CD4-positive, alpha-beta T cell treated with Interleukin-12 subunit alpha and Interleukin-12 subunit beta, for 1 hour (primary cell): Measurements from ENCODE around the gene MGAT5.
A peak's percentile ranks its signal among the peaks of the same experiment; 100 is the strongest.

Experiments used
- DNase-seq: peaks from one replicate; pipeline ENCODE4 v3.0.0-alpha.2; 2020

The MGAT5 gene

DNA sequence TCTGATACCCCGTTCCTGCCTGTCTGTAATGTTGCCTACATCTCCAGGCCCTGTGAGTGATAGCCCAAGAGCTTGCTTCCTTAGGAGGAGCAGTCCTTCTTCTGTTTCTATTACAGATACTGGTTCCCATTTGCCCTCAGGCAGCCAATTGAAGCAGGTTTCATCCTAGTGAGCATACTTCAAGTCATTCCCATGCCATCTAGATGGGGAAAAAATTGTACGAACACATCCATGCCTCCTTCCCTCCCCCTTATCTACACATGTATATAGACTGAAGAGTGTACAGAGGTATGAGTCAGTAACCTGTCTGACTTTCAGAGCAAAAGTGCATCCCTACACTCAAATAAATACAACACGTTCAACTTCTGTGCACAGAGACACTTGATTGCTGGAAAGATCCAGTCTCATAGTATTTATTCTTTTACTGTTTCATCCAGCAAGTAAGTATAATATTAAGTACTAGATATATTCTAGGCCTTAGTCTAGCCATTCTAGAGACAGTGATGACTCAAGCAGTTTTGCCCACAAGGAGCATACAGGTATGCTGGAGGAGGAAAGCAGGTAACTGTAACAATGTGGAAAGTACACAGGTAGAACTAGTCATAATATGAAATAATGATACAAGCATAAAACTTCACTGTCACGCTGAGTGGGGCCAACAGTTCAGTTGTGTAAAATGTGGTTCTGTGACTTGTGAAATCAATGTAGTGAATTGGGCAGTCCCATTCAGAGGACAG is 153.4 kb downstream of the MGAT5 start:
- DNase-seq: no peak

DNA sequence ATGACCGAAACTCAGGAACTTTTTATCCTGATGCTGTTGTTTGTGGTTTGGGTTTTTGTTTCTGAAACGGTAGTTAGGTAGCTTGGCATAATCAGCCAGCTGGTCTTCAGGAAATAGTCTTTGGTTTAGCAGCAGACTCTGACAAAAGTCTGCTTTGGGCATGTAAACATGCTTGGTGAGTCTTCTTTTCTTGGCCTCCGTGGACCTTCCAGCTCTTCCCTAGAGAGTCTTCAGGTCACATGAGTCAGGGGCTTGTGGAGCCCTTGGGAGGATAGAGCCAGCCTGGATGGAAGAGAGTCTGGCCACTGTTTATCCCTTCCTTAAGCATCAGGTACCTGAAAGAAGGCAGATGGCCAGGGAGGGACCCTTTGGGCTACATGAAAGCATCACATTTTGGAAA is 154.5 kb downstream of the MGAT5 start:
- no peak for DNase-seq

DNA sequence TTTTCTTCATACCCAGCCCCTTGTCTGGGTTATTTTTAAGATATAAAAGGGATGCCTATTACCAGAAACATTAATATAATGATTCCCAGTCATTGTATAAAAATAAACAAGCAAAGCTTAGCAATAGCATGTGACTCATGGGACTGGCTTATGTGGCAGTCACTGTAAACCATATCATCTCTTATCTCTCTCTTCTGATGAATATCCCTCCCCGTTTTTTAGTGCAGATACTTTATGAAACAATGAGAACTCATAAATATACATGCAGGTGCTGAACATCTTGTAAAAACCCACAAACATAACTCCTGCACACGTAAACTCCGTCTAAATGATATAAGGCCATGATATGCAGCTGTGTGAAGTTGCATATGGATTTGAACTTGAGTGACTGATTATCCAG is 154.9 kb downstream of the MGAT5 start:
- no peak for DNase-seq

DNA sequence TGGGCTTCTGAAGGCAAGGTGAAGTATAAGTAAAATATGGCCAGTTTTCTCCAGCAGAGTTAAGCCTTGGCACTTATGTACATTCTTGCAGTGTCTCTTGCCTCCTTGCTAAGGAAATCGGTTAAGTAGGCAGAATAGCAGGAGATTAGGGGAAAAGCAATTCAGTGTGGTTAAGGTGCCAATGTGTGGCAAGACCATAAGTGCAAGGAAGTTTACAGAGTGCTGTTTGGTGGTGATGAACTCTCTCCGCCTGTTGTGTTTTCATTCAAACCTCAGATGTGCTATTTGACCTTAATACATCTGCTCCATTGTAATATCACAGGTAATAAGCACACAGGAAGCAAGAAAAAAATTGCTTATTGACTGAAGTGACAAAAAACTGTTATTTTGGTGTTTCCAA is 156.1 kb downstream of the MGAT5 start:
- no peak for DNase-seq

DNA sequence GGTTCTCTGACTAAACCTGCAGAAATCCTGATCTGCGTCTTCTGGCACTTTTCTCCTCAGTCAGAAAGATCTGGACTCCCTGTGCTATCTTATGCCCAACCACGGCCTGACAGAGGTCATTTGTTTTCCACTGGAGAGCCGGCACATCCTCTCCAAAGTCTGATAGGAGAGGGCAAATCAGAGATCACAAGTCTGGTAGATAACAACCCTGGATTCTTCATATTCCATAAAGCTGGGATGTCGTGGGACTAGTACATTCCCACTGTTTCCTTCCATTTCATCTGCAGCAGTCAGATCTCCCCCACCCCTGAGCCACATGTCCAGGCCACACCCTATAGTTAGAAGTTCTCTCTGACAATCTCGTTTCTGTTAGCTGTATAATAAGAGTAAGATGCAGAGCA is 157.0 kb downstream of the MGAT5 start:
- no peak for DNase-seq

DNA sequence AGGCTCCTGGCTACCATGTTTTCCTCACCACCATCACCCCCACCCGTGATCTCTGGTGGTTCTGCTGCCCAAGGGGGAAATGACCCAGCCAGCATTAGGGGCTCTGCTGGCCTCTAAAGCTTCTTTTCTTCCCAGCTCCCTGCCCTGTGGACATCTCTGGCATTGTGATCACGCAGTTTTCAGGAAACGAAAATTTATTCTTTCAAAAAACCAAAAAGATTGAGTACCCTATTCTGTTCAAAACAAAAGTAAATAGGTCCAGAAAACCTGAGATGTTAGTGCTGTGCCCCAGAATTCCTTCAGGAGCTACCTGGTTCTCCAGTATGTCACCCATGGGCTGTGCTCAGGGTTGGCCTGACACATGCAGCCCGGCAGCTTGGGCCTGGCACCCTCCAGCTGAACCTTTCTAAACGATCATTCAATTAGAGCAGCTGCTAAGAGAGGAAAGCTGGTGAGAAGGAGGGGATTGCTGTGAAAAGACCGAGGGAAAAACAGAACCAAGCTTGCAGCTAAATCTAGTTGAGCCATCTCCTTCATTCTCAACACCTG is 157.5 kb downstream of the MGAT5 start:
- no peak for DNase-seq

DNA sequence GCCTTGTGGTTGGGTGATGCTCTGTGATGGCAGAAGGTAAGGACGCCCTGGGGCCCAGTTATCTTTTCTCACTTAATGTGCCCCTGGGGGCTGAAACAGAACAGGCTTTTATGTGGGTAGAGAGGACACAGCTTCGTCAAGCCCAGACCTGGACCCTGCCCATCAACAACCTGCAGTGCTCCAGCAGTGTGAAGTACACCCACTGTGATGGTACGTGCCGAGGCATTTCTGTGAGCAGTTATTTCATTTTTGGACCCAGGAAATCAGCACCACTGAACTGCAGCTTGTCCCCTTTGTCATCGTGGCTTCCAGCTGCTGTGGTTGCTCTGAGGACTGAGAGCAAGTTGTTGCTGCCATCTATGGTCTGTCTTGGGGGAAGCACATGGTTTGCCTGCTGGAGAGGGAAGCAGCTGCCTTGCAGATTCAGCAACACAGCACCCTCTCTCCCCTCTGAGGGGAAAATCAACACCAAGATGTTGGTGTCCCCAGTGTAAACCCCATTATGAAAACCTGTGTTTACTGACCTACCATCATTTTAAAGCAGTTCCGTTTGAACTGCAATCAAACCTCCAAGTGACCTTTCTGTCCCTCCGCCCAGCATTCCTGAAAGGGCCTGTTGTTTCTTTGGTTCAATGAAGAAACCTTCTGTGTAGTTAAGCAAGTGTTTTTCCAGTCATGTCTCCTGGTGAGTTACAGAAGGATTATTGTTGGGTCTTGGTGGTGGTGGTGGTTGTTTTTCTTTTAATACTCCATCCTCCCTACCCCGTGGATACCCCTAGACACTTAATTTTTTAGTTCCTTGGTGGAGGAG is 158.2 kb downstream of the MGAT5 start:
- peak; percentile 77 for DNase-seq

DNA sequence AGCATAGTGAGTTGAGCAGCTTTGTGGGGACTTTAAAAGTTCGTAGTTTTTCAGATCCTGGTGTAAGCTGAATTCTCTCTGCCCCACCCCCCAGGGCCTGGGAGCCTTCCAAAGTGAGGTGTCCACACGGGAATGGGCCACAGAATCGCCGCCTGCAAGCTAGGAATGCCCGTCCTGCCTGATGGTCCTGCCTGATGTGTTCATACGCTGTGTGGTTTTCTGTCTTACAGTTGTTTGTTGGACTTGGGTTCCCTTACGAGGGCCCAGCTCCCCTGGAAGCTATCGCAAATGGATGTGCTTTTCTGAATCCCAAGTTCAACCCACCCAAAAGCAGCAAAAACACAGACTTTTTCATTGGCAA is 158.7 kb downstream of the MGAT5 start:
- DNase-seq: no peak

DNA sequence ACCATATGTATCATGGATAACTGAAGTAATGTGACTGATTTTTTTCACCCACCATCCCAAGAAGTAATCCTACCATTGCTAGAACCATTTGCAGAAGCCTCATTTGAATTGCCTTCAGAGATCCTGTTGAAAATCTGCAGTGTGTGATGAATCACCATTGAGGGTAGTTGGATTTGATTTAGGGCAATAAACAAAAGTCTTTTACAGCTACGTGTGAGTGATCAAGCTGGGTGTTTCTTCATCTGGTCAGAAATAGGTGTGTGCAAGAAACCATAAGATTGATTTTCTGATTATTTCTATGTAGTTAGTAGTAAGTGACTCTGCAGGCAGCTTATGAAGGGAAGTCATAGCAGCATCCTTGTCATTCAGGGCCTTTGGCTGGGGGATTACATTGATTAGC is 159.6 kb downstream of the MGAT5 start:
- DNase-seq: no peak

DNA sequence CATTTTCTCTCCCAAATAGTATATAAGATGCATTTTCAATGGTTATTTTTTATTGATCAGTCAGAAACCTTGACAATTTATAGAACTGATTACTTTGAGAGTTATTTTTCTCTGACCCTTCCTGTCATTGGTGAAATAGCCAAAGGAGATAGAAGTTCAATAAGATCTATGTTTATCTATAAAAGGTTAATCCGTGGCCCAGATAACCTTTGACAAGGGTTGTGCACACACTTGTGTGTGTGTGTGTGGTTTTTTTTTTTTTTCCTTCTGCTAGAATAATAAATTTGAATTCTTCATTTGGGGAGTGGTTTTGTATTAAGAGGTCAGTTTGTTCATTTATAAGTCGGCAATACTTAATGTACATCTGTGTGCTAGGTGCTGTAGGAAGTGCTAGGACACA is 160.0 kb downstream of the MGAT5 start:
- DNase-seq: no peak

DNA sequence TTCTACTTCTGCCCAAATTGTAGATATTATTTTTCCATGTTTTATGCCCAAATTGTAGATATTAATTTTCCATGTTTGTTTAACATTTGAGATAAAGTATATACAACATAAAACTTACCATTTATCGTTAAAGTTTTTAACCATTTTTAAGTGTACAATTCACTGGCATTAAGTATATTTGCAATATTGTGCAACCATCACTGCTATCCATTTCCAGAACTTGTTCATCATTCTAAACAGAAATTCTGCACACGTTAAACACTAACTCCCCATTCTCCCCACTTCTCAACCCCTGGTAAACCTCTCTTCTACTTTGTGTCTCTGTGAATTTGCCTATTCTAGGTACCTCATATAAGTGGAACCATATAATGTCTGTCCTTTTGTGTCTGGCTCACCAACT is 162.1 kb downstream of the MGAT5 start:
- DNase-seq: no peak

DNA sequence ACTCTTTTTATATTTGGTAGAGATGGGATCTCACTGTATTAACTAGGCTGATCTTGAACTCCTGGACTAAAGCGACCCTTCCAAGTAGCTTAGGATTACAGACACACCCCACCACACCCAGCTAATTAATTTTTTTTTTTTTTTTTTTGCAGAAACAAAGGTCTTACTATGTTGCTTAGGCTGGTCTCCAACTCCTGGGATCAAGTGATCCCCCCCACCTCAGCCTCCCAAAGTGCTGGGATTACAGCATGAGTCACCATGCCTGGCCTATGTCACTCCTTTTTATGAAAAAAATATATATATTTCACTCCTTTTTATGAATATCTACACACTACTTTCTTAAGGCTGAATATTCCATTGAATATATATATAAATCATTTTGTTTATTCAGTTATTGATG is 162.8 kb downstream of the MGAT5 start:
- no peak for DNase-seq

DNA sequence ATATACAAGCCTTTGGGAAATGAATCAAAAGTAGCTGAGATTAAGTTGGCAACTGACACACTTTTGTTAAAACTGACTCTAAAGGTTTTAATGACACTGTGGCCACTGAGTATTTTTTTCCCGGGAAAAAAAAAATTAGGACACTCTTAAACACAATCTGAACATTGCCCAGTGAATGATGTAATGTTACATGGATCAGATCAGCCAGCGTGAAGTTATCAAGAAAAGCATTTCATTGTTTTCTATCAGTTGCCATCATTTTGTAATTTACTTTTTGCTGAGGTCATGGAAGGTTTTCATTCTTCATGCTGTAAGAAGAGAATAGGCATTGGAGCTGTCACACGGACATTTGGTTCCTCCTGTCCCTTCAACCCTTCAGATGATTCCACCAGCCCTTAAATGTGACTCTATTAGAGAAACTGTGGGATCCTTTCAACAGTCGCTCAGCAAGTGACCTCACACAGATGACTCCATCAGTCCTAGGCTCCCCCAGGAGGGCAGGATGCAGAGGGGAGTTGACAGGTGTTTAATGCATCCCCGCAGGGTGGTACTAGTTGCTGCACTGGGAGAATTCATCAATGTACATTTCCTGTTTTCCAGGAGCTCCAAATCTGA is 164.2 kb downstream of the MGAT5 start:
- no peak for DNase-seq

DNA sequence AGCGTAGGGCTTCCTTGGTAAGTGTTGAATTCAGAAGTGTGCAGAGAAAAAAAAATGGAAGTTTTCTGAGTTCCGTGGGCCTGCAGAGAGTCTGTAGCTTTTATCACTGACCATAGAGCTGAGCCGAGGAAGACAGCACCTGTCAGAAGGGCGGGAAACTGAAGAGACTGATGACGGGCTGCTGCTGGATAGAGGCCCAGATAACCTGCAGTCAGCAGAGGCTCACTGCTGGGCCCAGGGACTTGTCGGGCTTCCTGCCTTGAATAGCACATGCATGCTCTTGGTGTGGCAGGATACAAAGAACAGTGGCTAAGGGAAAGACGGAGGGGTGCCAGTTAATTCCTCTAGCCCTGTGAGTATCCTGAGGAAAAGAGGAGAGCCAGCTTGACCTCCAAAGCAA is 166.4 kb downstream of the MGAT5 start:
- no peak for DNase-seq

DNA sequence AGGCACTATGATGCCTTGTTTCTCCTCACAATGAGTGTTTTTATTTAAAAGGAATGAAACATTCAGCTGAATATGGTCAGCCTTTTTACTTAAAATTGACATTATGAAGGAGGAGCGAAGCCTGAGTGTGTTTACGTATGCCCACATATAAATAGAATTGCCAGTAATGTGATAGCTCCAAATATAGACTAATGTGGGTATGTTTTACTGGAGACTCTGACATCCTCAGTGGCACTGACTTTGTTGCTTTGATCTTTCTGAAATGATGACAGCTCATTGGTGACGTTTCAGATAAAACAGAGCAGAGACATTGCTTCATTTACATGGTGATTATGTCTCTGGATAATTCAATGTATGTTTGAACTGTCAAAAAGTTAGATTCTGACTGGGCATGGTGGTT is 167.0 kb downstream of the MGAT5 start:
- no peak for DNase-seq

DNA sequence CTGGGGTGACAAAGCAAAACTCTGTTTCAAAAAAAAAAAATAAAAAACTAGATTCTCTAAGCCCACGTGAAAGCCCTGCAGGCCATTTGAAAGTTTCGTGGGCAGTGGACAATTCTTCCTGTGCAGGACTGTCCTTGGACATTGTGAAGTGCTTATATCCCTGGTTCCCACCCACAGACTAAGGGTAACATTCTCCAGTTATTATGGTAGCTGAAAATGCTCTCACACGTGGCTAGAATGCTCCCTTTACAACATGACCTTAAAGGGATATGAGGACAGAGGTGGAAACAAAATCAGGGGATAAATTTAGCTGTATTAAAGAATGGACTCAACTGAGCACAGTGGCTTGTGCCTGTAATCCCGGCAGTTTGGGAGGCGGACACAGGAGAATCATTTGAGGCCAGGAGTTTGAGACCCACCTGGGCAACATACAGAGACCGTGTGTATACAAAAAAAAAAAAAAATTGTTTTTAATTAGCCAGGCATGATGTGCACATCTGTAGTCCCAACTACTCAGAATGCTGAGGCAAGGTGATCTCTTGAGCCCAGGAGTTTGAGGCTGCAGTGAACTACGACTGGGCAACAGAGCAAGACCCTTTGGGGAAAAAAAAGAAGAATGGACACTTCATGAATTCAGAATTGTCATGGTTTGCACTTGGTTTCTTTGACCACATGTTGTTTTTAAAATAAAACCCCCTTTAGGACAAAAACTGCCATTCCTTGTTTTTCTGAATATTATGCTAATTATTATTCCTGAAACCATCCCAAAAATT is 167.9 kb downstream of the MGAT5 start:
- no peak for DNase-seq

DNA sequence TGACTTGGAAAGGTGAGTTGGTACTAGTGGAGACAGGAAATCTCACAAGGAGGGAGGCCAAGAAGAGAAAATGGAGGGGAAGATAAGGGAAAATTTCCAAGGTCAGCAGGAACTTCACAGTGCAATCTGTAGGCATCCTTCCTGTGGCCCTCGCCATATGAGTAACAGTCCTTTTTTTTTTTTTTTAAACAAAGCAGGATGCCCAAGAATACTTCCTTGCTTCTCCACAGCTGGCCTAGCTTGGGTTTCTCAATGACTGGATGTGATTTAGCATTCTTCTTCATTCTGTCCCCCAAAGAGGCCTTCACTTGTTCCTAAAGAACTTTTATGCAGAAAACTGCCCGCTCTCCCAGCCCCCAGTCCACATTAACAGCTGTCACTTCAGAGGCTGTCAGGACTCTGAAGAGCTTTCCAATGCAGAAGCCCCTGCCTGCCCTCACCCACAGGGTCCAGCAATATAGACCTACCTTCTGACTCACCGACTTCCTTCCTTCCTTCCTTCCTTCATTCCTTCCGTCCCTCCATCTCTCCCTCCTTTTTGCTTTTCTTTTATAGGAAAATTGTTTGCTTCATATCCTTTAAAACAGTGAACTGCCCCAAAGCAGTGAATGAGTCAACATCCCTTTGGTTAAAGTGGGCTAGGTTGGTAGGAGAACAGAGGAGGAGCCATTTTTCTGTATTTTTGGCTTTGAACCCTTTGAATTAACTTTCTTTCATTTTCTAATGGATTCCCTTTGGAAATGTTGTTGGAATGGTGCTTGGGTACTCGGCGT is 172.0 kb downstream of the MGAT5 start:
- DNase-seq: no peak

DNA sequence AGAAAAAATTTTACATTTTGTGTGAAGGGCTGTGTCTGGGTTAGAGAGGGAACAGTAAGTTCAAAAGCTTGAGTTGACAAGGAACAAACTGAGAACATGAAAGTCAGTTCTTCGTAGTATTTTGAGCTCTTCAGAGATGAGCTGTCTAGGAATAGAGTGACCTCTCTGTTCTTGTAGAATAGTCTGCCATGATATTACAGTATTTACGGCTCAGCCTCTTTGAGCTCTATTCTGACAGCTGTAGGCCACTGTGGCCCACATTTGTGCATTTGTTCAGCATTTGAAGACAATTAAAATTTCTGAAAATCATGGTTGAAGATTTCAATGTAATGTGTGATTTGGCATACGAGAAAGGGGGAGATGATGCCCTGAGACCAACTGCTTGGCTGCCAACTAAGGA is 172.8 kb downstream of the MGAT5 start:
- no peak for DNase-seq

DNA sequence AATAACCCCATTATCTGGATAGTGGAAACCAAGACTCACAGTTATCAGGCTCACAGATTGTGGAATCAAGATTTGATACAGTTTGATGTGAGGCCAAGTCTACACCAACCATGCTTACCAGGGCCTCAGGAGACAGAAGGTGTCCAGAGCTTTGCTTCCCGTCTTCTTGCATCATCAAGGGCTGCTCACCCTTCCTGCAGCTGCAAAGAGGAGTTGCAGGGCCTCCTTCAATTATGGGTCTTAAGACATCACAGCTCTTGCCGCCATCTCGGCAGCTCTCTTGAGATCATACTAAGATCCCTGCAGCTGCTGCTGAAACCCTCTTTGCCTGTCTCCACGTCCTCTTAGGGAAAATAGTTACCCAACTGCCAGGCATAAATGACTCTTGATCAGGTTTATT is 176.0 kb downstream of the MGAT5 start:
- DNase-seq: no peak

DNA sequence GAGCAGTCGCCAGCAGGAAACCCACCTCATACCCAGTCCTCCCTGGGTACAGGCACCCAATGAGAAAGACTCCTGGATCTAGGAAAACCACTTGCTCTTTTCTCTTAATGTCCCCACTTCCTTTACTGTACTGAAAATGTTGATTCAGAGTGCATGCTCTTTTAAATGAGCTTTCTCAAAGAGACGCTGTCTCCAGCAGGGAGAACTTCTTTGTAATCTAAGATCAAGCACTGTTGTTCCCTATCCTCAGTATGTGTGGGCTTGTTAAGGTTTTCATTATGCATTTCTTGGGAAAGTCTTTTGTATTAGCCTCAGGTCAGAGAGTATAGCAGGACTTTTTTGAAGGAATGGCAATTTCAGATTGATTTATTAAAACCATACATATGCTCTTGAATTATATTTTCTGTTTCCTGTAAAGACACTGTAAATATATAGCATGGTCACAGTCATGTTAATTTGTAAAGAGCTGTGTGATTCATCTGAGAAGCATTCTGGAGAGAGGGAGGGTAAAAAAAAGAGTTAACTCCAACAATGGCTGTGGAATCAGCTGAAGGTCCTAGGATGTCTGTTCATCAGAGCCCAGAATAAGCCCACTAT is 178.1 kb downstream of the MGAT5 start:
- no peak for DNase-seq

DNA sequence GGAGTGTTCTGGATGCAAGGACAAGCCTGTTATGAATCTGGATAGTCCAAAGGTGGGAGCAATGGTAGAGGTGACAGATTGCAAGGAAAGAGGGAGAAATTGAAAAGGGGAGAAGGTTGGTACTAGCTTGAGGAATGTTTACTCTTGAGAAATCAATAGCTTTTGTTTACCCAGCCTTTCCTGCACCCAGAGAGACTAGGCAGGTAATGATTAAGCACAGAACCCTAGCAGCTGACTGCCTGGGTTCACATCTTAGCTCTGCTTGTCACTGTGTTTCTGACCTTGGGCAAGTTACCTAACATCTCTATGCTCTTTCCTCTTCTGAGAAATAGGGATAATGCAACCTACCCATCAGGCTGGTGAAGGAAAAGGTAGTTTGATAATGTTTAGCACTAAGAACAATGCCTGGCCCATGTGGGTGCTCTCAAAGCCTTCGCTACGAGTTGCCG is 178.6 kb downstream of the MGAT5 start:
- DNase-seq: no peak

DNA sequence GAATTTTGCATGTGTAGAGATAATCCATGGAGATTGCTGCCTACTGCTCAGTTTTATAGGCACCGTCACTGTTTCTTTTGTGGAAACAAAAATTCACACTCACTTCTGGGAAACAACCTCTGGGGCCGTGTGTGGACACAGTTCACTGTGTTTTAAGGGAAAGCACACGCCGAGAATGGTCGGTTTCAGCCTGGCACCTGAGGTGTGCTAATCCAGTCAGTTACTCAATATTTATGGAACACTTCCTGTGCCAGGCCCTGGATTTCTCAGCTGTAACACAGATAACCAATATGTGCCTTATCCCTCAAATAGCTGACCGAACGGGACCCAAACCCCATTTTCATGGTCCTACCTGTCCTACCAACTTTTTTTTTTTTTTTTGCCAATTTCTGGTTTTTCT is 179.6 kb downstream of the MGAT5 start:
- DNase-seq: no peak
